ENCODE results near the gene IRAK4. TPM values are rescaled to one million over a fixed set of nuclear protein-coding genes. Genes with fewer than 3 reads are reported as not detected.

The IRAK4 gene
- total RNA-seq, 4 donors from 2014 or later = 16.2 to 79.4 (median 22.0) TPM

GRCh38 chr12:43728698-43729097 lies 30.1 kb upstream of the IRAK4 start:
- 97% methylated on average over 1 of the region's 1 CpG for WGBS

GRCh38 chr12:43730283-43730682 lies 28.5 kb upstream of the IRAK4 start:
- TF ChIP-seq EP300 (IDR thresholded peaks at IDR 0.05) = no peak
- no peak for TF ChIP-seq CTCF (IDR thresholded peaks at IDR 0.05)
- no peak for DNase-seq (ENCODE audit: low spot score in 2 of 2)
- Histone ChIP-seq H3K9me3 (no peaks in the 10 kb centered on the region), H3K4me1 (no peaks in the 10 kb centered on the region), H3K4me3 (no peak overlapping the region), H3K36me3 (peaks cover 20% of the 10 kb centered on the region), H3K27ac (no peak overlapping the region), H3K27me3 (no peaks in the 10 kb centered on the region)
- 79% methylated on average over 4 of the region's 4 CpGs for WGBS

More at GRCh38 chr12:43728698-43729097, 30.1 kb upstream of the IRAK4 start:
- Histone ChIP-seq H3K4me3 (no peak overlapping the region), H3K9me3 (no peaks in the 10 kb centered on the region), H3K27me3 (no peaks in the 10 kb centered on the region), H3K4me1 (no peaks in the 10 kb centered on the region), H3K27ac (no peak overlapping the region), H3K36me3 (peaks cover 7% of the 10 kb centered on the region)
- DNase-seq (ENCODE audit: low spot score in 2 of 2) = no peak
- TF ChIP-seq POLR2AphosphoS5 (IDR thresholded peaks at IDR 0.05) (no peak), EP300 (IDR thresholded peaks at IDR 0.05) (no peak), POLR2A (IDR thresholded peaks at IDR 0.05) (no peak), CTCF (IDR thresholded peaks at IDR 0.05) (no peak)

- Histone ChIP-seq H3K36me3 (peaks cover 35% of the 10 kb centered on the region), H3K4me1 (no peaks in the 10 kb centered on the region), H3K4me3 (no peak overlapping the region), H3K9me3 (no peaks in the 10 kb centered on the region), H3K27ac (no peak overlapping the region), H3K27me3 (no peaks in the 10 kb centered on the region)
- no peak for TF ChIP-seq POLR2AphosphoS5 (IDR thresholded peaks at IDR 0.05)
- TF ChIP-seq CTCF (IDR thresholded peaks at IDR 0.05) = no peak
- no peak for TF ChIP-seq EP300 (IDR thresholded peaks at IDR 0.05)
- no peak for TF ChIP-seq POLR2A (IDR thresholded peaks at IDR 0.05)
- WGBS = 92% methylated on average over 3 of the region's 3 CpGs
- no peak for DNase-seq (ENCODE audit: low spot score in 2 of 2)
Measured at GRCh38 chr12:43733687-43734086, 25.1 kb upstream of the IRAK4 start.

- H3K4me1 ChIP-seq = no peaks in the 10 kb centered on the region
- H3K27ac ChIP-seq = no peak overlapping the region
- H3K27me3 ChIP-seq = no peaks in the 10 kb centered on the region
- DNase-seq (ENCODE audit: low spot score in 2 of 2) = no peak
- WGBS = 77% methylated on average over 3 of the region's 3 CpGs
- peaks cover 27% of the 10 kb centered on the region for H3K36me3 ChIP-seq
- H3K9me3 ChIP-seq = no peaks in the 10 kb centered on the region
- TF ChIP-seq POLR2AphosphoS5 (IDR thresholded peaks at IDR 0.05) = no peak
- TF ChIP-seq EP300 (IDR thresholded peaks at IDR 0.05) = no peak
- no peak overlapping the region for H3K4me3 ChIP-seq
Measured at GRCh38 chr12:43736927-43737440, 21.8 kb upstream of the IRAK4 start.

- no peak overlapping the region for H3K27ac ChIP-seq
- no peak for DNase-seq (ENCODE audit: low spot score in 2 of 2)
- H3K4me3 ChIP-seq = no peak overlapping the region
- WGBS = 62% methylated on average over 2 of the region's 2 CpGs
- no peaks in the 10 kb centered on the region for H3K27me3 ChIP-seq
- H3K36me3 ChIP-seq = peaks cover 32% of the 10 kb centered on the region
- TF ChIP-seq POLR2AphosphoS5 (IDR thresholded peaks at IDR 0.05) (no peak), CTCF (IDR thresholded peaks at IDR 0.05) (no peak), EP300 (IDR thresholded peaks at IDR 0.05) (no peak)
- no peaks in the 10 kb centered on the region for H3K4me1 ChIP-seq
- no peaks in the 10 kb centered on the region for H3K9me3 ChIP-seq
Measured at GRCh38 chr12:43737646-43738045, 21.1 kb upstream of the IRAK4 start.

- WGBS = 66% methylated on average over 3 of the region's 3 CpGs
- Histone ChIP-seq H3K36me3 (peaks cover 44% of the 10 kb centered on the region), H3K4me1 (no peaks in the 10 kb centered on the region), H3K27me3 (no peaks in the 10 kb centered on the region), H3K9me3 (no peaks in the 10 kb centered on the region), H3K27ac (no peak overlapping the region), H3K4me3 (no peak overlapping the region)
- DNase-seq (ENCODE audit: low spot score in 2 of 2) = no peak
- TF ChIP-seq EP300 (IDR thresholded peaks at IDR 0.05) = no peak
- no peak for TF ChIP-seq CTCF (IDR thresholded peaks at IDR 0.05)
- no peak for TF ChIP-seq POLR2AphosphoS5 (IDR thresholded peaks at IDR 0.05)
- no peak for TF ChIP-seq POLR2A (IDR thresholded peaks at IDR 0.05)
Measured at GRCh38 chr12:43740511-43741100, 18.1 kb upstream of the IRAK4 start.
